Psoas muscle (tissue), 8 donors: Measurements from ENCODE around the gene LDLRAD4. TPM values are rescaled to one million over a fixed set of nuclear protein-coding genes. Genes with fewer than 3 reads are reported as not detected.

ENCODE experiments used
- ATAC-seq, 4 donors: fragments of 200-7000 bp; cut with Tn5 transposase; one replicate each; pipeline ENCODE4 v1.9.1; 2020; ENCODE audit warnings: moderate library complexity in 3 of 4, mild to moderate bottlenecking in 2 of 4
- DNase-seq, 2 donors: peaks; one replicate each; pipeline ENCODE4 v3.0.0-alpha.2; 2020
- H3K27ac ChIP-seq: fragments of 200-600 bp; one replicate; pipeline ENCODE4 v1.8.0; 2022
- H3K27me3 ChIP-seq, 3 donors: fragments of 200-600 bp in 1 of 3; one replicate each; pipeline versions ENCODE4 v1.6.1 to v1.8.0; 2013 to 2022; ENCODE audit warnings: low read length in 2 of 3, mild to moderate bottlenecking in 2 of 3, moderate library complexity in 1 of 3; ENCODE audit not compliant: insufficient read depth in 3 of 3
- H3K36me3 ChIP-seq, 2 donors: fragments of 200-600 bp in 1 of 2; one replicate each; pipeline versions ENCODE4 v1.6.1 to v1.8.0; 2013 to 2022; ENCODE audit warnings: low read depth in 1 of 2, mild to moderate bottlenecking in 1 of 2, moderate library complexity in 1 of 2; ENCODE audit not compliant: insufficient read depth in 1 of 2
- H3K4me1 ChIP-seq: fragments of 200-600 bp; one replicate; pipeline ENCODE4 v1.8.0; 2022
- H3K4me3 ChIP-seq: fragments of 200-600 bp; one replicate; pipeline ENCODE4 v1.8.0; 2022; ENCODE audit warnings: mild to moderate bottlenecking
- H3K9me3 ChIP-seq: fragments of 200-600 bp; one replicate; pipeline ENCODE4 v1.8.0; 2022
- WGBS, 3 donors: extraction: QIAGEN DNeasy Blood & Tissue Kit; methylation state at CpG; one replicate each; pipeline versions ENCODE4 v1.1.6 to v1.1.7; 2013; 5-methylcytosine and 5-hydroxymethylcytosine counted together
- intact Hi-C, 2 donors: fragments of 100-400 bp; cut with DNase I; formaldehyde crosslinking; loops; one replicate each; pipeline versions ENCODE4 v1.11.0 to v1.14.2; 2022
- polyA plus RNA-seq, 3 donors: library from polyadenylated mRNA; stranded (reverse); fragments of 200-250 nt; gene quantifications; one replicate each; pipeline ENCODE4 v1.2.3, GENCODE V29; 2013
- total RNA-seq, 4 donors: library from RNA; stranded (reverse); fragmentation: NEBNext Ultra II Directional in 2 of 4; extraction: Animal tissue kit (Norgen Biotek cat#: 25700) in 2 of 4; gene quantifications; one replicate each; pipeline versions ENCODE4 v1.2.1 to v1.2.4, GENCODE V29; 2021 to 2023
- TF ChIP-seq, protein P1 (sequence below): fragments of 200-600 bp; IDR thresholded peaks from one replicate; pipeline ENCODE4 v1.8.0; 2022; ENCODE audit warnings: antibody characterized with exemption
- donor health status: healthy with polysubstance abuse.
- donor health status: DM: no; HTN: no; CAD: no; lungs with moderate emphysema.
- donor health status: Bipolar disorder and iron deficiency.
- donor health status: healthy.
- donor health status: DM: yes; HTN: yes; CAD: no.
- donor health status: DM: no; HTN: no; CAD: no.
- donor health status: DM: no; HTN: no; CAD: no.
- donor health status: DM: yes; HTN: yes; CAD: no.

LDLRAD4 gene
- total and polyA plus RNA-seq, 7 donors, result 1.8 to 13.9 (median 3.8) TPM

DNA sequence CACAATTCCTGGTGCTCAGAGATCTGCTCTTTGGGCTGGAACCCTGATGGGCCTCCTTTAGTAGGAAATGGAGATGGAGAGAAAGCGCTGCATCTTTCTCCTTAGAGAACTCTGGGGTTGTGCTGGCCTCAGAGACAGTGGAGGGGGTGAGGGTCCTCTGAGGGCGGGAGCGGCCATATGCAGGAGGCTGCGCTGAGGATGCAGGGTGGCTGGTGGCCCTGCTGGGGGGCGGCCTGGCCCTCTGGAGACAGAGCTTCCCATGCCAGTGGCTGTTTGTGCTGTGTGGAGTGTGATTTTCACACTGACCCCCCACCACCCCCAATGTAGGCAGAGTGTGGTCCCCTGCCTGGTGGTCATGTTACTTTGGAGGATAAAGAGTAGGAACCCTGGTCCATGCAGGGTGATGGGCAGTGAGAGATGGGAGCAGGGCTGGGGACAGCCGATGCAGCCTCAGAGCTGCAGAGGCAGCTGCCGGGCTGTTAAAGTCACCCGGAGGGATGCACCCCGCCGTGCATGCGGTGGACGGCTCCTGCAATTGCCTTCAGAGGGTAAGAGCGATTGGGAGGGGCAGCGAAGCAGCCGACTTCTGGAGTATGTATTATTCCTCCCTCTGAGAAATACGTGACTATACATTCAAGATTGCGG is 313.2 kb downstream of the LDLRAD4 start:
- H3K9me3 ChIP-seq, result no peaks in the 10 kb centered on the region
- no peaks in the 10 kb centered on the region for H3K27me3 ChIP-seq
- no peak for DNase-seq
- peaks cover 5% of the 10 kb centered on the region for H3K4me1 ChIP-seq
- ATAC-seq, result no peak
- intact Hi-C loops, result loop anchor here (2.0 to 5.0 kb wide), 4 partner anchors 75 to 315 kb away; partner anchors contain the start of gene LDLRAD4 (in 1 of the 2)
- H3K27ac ChIP-seq, result no peak overlapping the region
- no peak overlapping the region for H3K4me3 ChIP-seq
- WGBS, 3 donors, result 92 to 94% (median 93%) methylated on average over 17 of the region's 17 CpGs
- TF ChIP-seq, protein P1, sequence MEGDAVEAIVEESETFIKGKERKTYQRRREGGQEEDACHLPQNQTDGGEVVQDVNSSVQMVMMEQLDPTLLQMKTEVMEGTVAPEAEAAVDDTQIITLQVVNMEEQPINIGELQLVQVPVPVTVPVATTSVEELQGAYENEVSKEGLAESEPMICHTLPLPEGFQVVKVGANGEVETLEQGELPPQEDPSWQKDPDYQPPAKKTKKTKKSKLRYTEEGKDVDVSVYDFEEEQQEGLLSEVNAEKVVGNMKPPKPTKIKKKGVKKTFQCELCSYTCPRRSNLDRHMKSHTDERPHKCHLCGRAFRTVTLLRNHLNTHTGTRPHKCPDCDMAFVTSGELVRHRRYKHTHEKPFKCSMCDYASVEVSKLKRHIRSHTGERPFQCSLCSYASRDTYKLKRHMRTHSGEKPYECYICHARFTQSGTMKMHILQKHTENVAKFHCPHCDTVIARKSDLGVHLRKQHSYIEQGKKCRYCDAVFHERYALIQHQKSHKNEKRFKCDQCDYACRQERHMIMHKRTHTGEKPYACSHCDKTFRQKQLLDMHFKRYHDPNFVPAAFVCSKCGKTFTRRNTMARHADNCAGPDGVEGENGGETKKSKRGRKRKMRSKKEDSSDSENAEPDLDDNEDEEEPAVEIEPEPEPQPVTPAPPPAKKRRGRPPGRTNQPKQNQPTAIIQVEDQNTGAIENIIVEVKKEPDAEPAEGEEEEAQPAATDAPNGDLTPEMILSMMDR, result no peak
- no peaks in the 10 kb centered on the region for H3K36me3 ChIP-seq

DNA sequence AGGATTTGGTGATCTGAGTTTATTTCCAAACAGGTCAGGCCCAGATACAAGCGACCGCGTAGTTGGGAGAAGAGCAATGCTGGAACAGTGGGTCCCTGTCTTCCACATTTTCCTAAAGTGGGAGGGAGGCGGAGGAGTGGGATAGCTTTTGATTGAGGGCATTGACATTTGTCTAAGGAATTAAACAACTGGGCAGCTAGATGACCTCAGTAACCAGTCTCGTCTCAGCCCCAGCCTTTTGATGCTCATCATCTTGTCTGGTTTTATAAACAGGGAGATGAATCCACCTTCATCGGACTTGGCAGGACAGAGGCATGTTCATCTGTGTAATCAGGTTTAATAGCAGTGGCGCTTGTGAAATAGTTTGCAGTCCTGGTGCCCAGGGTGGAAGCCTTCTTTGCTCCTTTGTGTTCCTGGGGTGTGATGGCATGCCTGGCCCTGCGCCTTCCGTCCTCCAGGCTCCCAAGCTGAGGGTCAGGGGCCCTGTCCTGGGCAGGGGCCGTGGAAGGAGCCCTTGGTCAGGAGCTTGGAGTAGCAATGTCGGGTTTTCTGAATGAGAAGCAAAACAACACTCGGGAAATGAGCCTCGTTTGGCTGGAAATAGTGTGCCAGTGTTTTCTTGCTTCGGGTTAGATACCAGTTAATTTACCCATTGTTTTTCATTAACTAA is 314.0 kb downstream of the LDLRAD4 start:
- peak in 2 of 4 donors; percentile 20 to 63 for ATAC-seq
- intact Hi-C loops, result loop anchor here (5.0 kb wide), 3 partner anchors 75 to 315 kb away; partner anchors contain the start of gene LDLRAD4 (in 1 of the 2)

DNA sequence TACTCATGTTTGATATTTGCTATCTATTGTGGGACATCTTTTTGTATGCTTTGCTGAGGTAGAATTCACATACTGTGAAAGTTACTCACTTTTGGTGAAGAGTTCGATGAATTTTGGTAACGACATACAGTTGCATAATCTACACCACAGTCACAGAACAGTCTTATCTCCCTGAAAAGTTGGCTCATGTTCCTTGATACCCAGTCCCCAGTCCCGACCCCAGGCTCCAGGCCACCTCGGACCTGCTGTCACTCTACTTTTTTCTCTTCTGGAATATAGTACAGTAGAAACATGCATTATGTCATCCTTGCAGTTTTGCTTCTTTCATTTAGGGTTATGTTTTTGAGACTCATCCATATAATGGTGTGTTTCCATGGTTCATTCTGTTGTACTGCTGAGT is 316.1 kb downstream of the LDLRAD4 start:
- DNase-seq (no peak), ATAC-seq (no peak)
- Histone ChIP-seq H3K9me3 (no peaks in the 10 kb centered on the region), H3K36me3 (no peaks in the 10 kb centered on the region), H3K4me3 (no peak overlapping the region), H3K27me3 (no peaks in the 10 kb centered on the region), H3K4me1 (no peaks in the 10 kb centered on the region), H3K27ac (no peak overlapping the region)
- TF ChIP-seq, protein P1, result no peak
- intact Hi-C loops, result loop anchor here (5.0 kb wide), 3 partner anchors 77 to 317 kb away; partner anchors contain the start of gene LDLRAD4 (in 1 of the 2)
- 82 to 96% (median 93%) methylated on average over 4 of the region's 4 CpGs for WGBS, 3 donors

More for the DNA sequence above, 314.0 kb downstream of the LDLRAD4 start:
- Histone ChIP-seq H3K4me3 (no peak overlapping the region), H3K9me3 (no peaks in the 10 kb centered on the region), H3K27me3 (no peaks in the 10 kb centered on the region), H3K4me1 (peaks cover 1% of the 10 kb centered on the region), H3K27ac (no peak overlapping the region), H3K36me3 (no peaks in the 10 kb centered on the region)
- WGBS, 3 donors, result 73 to 84% (median 78%) methylated on average over 14 of the region's 14 CpGs
- TF ChIP-seq, protein P1, result no peak
- DNase-seq, result no peak

DNA sequence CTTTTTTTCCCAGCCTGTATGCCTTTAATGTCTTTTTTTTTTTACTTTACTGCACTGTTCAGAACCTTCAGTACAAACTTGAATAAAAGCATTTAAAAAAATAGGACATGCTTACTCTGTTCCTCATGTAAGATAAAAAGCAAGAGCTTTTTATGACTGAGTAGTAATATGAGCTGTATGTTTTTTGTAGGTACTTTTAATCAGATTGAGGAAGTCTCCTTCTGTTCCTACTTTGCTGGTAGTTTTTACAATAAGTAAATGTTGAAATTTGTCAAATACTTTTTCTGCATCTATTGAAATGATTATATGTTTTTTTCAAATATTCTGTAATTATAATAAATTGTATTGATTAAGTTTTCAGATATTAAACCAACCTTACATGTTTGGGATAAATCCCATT is 318.0 kb downstream of the LDLRAD4 start:
- TF ChIP-seq, protein P1, result no peak
- intact Hi-C loops, result no loop called here
- Histone ChIP-seq H3K4me1 (no peaks in the 10 kb centered on the region), H3K4me3 (no peak overlapping the region), H3K27ac (no peak overlapping the region), H3K9me3 (no peaks in the 10 kb centered on the region), H3K36me3 (no peaks in the 10 kb centered on the region), H3K27me3 (no peaks in the 10 kb centered on the region)
- DNase-seq (no peak), ATAC-seq (no peak)
